ENCODE results near the gene ZFY. TPM values are rescaled to one million over a fixed set of nuclear protein-coding genes. Genes with fewer than 3 reads are reported as not detected.
A peak's percentile ranks its signal among the peaks of the same experiment; 100 is the strongest.

Gene ZFY
- total and polyA plus RNA-seq, 2 of the 13 experiments (the other 11 are each of a cell fraction or from before 2014, with no cell fraction given), result 3.3 to 17.1 TPM

GRCh38 chrY:2952912-2953311 is 17.7 kb downstream of the ZFY start (continued):
- no peak for TF ChIP-seq HMGXB4 (CRISPR knock-in tag; IDR thresholded peaks at IDR 0.05; ENCODE audit: borderline replicate concordance in 1 of 2, low read depth in 1 of 2)
- no peak for TF ChIP-seq MAF1 (CRISPR knock-in tag; IDR thresholded peaks at IDR 0.05; ENCODE audit: borderline replicate concordance)
- TF ChIP-seq ZBTB42 (CRISPR knock-in tag; IDR thresholded peaks at IDR 0.05), result no peak
- no peak for TF ChIP-seq BCLAF1 (IDR thresholded peaks at IDR 0.05)
- TF ChIP-seq TCF12 (IDR thresholded peaks at IDR 0.05), result no peak
- no peak for TF ChIP-seq TCF12 (CRISPR knock-in tag; IDR thresholded peaks at IDR 0.05)
- no peak for TF ChIP-seq FOXO4 (CRISPR knock-in tag; conservative IDR thresholded peaks at IDR 0.05)
- TF ChIP-seq MXD3 (CRISPR knock-in tag; IDR thresholded peaks at IDR 0.05), result no peak
- no peak for TF ChIP-seq CHCHD3 (CRISPR knock-in tag; IDR thresholded peaks at IDR 0.05)
- TF ChIP-seq SRSF9 (IDR thresholded peaks at IDR 0.05; ENCODE audit: borderline replicate concordance, insufficient read depth, low read depth, low read length, poor library complexity, severe bottlenecking), result no peak
- TF ChIP-seq MEIS1 (CRISPR knock-in tag; IDR thresholded peaks at IDR 0.05; ENCODE audit: borderline replicate concordance), result no peak
- no peak for TF ChIP-seq KLF15 (CRISPR knock-in tag; IDR thresholded peaks at IDR 0.05; ENCODE audit: borderline replicate concordance)
- peak; percentile 39; the same call in 1 of the 2 replicates for TF ChIP-seq TBX2 (CRISPR knock-in tag; IDR thresholded peaks at IDR 0.05; ENCODE audit: borderline replicate concordance)
- TF ChIP-seq ATF7 (IDR thresholded peaks at IDR 0.05), result no peak
- TF ChIP-seq ATF7 (CRISPR knock-in tag; IDR thresholded peaks at IDR 0.05), result no peak
- no peak for TF ChIP-seq NFATC3 (CRISPR knock-in tag; IDR thresholded peaks at IDR 0.05)
- no peak for TF ChIP-seq TOPORS (CRISPR knock-in tag; IDR thresholded peaks at IDR 0.05)
- TF ChIP-seq ATF2 (CRISPR knock-in tag; IDR thresholded peaks at IDR 0.05), result no peak
- no peak for TF ChIP-seq NFYC (CRISPR knock-in tag; IDR thresholded peaks at IDR 0.05)
- TF ChIP-seq MYC (CRISPR knock-in tag; IDR thresholded peaks at IDR 0.05; ENCODE audit: borderline replicate concordance), result no peak
- no peak for TF ChIP-seq TAF1 (CRISPR knock-in tag; IDR thresholded peaks at IDR 0.05)
- peak; percentile 61 for TF ChIP-seq TEAD3 (CRISPR knock-in tag; optimal IDR thresholded peaks at IDR 0.05; ENCODE audit: borderline replicate concordance)
- no peak for TF ChIP-seq JUND (CRISPR knock-in tag; IDR thresholded peaks at IDR 0.05)
- no peak for TF ChIP-seq GATA4 (IDR thresholded peaks at IDR 0.05; ENCODE audit: borderline replicate concordance, low read depth)

Data from HepG2 (cell line).